HCEC 1CT (cell line): ENCODE data around the gene NR3C2.

Experiments used
- DNase-seq: peaks from one replicate; pipeline ENCODE4 v3.0.0-alpha.2; 2017

Gene NR3C2

GRCh38 chr4:148254621-148255343 is 187.4 kb downstream of the NR3C2 start:
- no peak for DNase-seq

- DNase-seq, result no peak
These were observed 188.4 kb downstream of the NR3C2 start for GRCh38 chr4:148253768-148254167.

- no peak for DNase-seq
These were observed 193.4 kb downstream of the NR3C2 start for GRCh38 chr4:148248824-148249223.

- no peak for DNase-seq
These were observed 197.2 kb downstream of the NR3C2 start for GRCh38 chr4:148245015-148245414.

- no peak for DNase-seq
These were observed 198.4 kb downstream of the NR3C2 start for GRCh38 chr4:148243837-148244236.

GRCh38 chr4:148240241-148240640 is 202.0 kb downstream of the NR3C2 start:
- no peak for DNase-seq

- no peak for DNase-seq
These were observed 202.7 kb downstream of the NR3C2 start for GRCh38 chr4:148239494-148239985.

- DNase-seq, result no peak
These were observed 203.3 kb downstream of the NR3C2 start for GRCh38 chr4:148238811-148239493.

- no peak for DNase-seq
These were observed 204.1 kb downstream of the NR3C2 start for GRCh38 chr4:148238086-148238485.

GRCh38 chr4:148235809-148236208 is 206.4 kb downstream of the NR3C2 start:
- no peak for DNase-seq

- no peak for DNase-seq
These were observed 212.4 kb downstream of the NR3C2 start for GRCh38 chr4:148229798-148230197.

- no peak for DNase-seq
These were observed 213.2 kb downstream of the NR3C2 start for GRCh38 chr4:148229028-148229427.

GRCh38 chr4:148227147-148227546 is 215.1 kb downstream of the NR3C2 start:
- DNase-seq, result no peak

GRCh38 chr4:148226341-148226740 is 215.9 kb downstream of the NR3C2 start:
- DNase-seq, result no peak

GRCh38 chr4:148225639-148226038 is 216.6 kb downstream of the NR3C2 start:
- DNase-seq, result no peak

GRCh38 chr4:148224476-148224875 is 217.7 kb downstream of the NR3C2 start:
- DNase-seq, result no peak

- no peak for DNase-seq
These were observed 219.1 kb downstream of the NR3C2 start for GRCh38 chr4:148222991-148223660.

- no peak for DNase-seq
These were observed 225.1 kb downstream of the NR3C2 start for GRCh38 chr4:148216866-148217814.

- no peak for DNase-seq
These were observed 225.9 kb downstream of the NR3C2 start for GRCh38 chr4:148216321-148216720.

- no peak for DNase-seq
These were observed 227.0 kb downstream of the NR3C2 start for GRCh38 chr4:148215202-148215601.

- DNase-seq, result no peak
These were observed 227.6 kb downstream of the NR3C2 start for GRCh38 chr4:148214529-148215166.

GRCh38 chr4:148211533-148211932 is 230.7 kb downstream of the NR3C2 start:
- no peak for DNase-seq
